Ishikawa (cell line): Measurements from ENCODE around the gene ALDH16A1.

ENCODE experiments used
- CREB1 ChIP-seq: IDR thresholded peaks from 2 replicates; pipeline ENCODE4 v1.6.1; 2012; ENCODE audit warnings: low read depth
- EGR1 ChIP-seq: IDR thresholded peaks from 2 replicates; pipeline ENCODE4 v1.6.1; 2012
- EP300 ChIP-seq: IDR thresholded peaks from 2 replicates; pipeline ENCODE4 v1.6.1; 2012; ENCODE audit warnings: borderline replicate concordance
- FOXM1 ChIP-seq: IDR thresholded peaks from 2 replicates; pipeline ENCODE4 v1.6.1; 2012; ENCODE audit warnings: low read depth, borderline replicate concordance
- MAX ChIP-seq: IDR thresholded peaks from 2 replicates; pipeline ENCODE4 v1.6.1; 2012
- NFIC ChIP-seq: IDR thresholded peaks from 2 replicates; pipeline ENCODE4 v1.6.1; 2012
- REST ChIP-seq: IDR thresholded peaks from 2 replicates; pipeline ENCODE4 v1.6.1; 2012; ENCODE audit warnings: low read depth, mild to moderate bottlenecking
- TAF1 ChIP-seq: IDR thresholded peaks from 2 replicates; pipeline ENCODE4 v1.6.1; 2012; ENCODE audit warnings: low read depth, mild to moderate bottlenecking
- USF1 ChIP-seq: IDR thresholded peaks from 2 replicates; pipeline ENCODE4 v1.6.1; 2012
- YY1 ChIP-seq: IDR thresholded peaks from 2 replicates; pipeline ENCODE4 v1.6.1; 2012; ENCODE audit warnings: low read depth

GRCh38 chr19:49470615-49470978, 17.6 kb downstream of the ALDH16A1 start:
- no peak for TF ChIP-seq REST
- TF ChIP-seq EGR1, result no peak
- no peak for TF ChIP-seq MAX
- TF ChIP-seq USF1, result no peak
- no peak for TF ChIP-seq EP300
- TF ChIP-seq TAF1, result no peak
- TF ChIP-seq YY1, result no peak
- no peak for TF ChIP-seq CREB1
- no peak for TF ChIP-seq FOXM1
- TF ChIP-seq NFIC, result no peak
